ENCODE data around the gene HTR3B. TPM values are rescaled to one million over a fixed set of nuclear protein-coding genes. Genes with fewer than 3 reads are reported as not detected.
"Not testable (repeated sequence)": the region's sequence is repeated elsewhere in the genome, so short reads cannot be mapped to it uniquely, and the experiment has no call there.

HTR3B gene
- total RNA-seq, 1 donor, result not detected

- no peak for DNase-seq (ENCODE audit: low read depth)
- no peak overlapping the region for H3K4me3 ChIP-seq (ENCODE audit: low read depth, low read length)
- TF ChIP-seq CTCF (IDR thresholded peaks at IDR 0.05; ENCODE audit: insufficient read depth, low read depth, low read length), result no peak
Observed at GRCh38 chr11:113937918-113938317, 33.3 kb downstream of the HTR3B start.

GRCh38 chr11:113942256-113942655, 37.7 kb downstream of the HTR3B start:
- no peak overlapping the region for H3K4me3 ChIP-seq (ENCODE audit: low read depth, low read length)
- TF ChIP-seq CTCF (IDR thresholded peaks at IDR 0.05; ENCODE audit: insufficient read depth, low read depth, low read length), result no peak
- no peak for DNase-seq (ENCODE audit: low read depth)

- not testable (repeated sequence) for DNase-seq (ENCODE audit: low read depth); H3K4me3 ChIP-seq (ENCODE audit: low read depth, low read length)
Observed at GRCh38 chr11:113946162-113946561, 41.6 kb downstream of the HTR3B start.

- no peak for DNase-seq (ENCODE audit: low read depth)
Observed at GRCh38 chr11:113947994-113948393, 43.4 kb downstream of the HTR3B start.

GRCh38 chr11:113949891-113950290, 45.3 kb downstream of the HTR3B start:
- TF ChIP-seq CTCF (IDR thresholded peaks at IDR 0.05; ENCODE audit: insufficient read depth, low read depth, low read length), result no peak
- no peak overlapping the region for H3K4me3 ChIP-seq (ENCODE audit: low read depth, low read length)
- no peak for DNase-seq (ENCODE audit: low read depth)

More at GRCh38 chr11:113947994-113948393, 43.4 kb downstream of the HTR3B start:
- H3K4me3 ChIP-seq (ENCODE audit: low read depth, low read length), result no peak overlapping the region
- TF ChIP-seq CTCF (IDR thresholded peaks at IDR 0.05; ENCODE audit: insufficient read depth, low read depth, low read length), result no peak

GRCh38 chr11:113951537-113951936, 46.9 kb downstream of the HTR3B start:
- no peak for DNase-seq (ENCODE audit: low read depth)
- TF ChIP-seq CTCF (IDR thresholded peaks at IDR 0.05; ENCODE audit: insufficient read depth, low read depth, low read length), result no peak
- no peak overlapping the region for H3K4me3 ChIP-seq (ENCODE audit: low read depth, low read length)

GRCh38 chr11:113952070-113952469, 47.5 kb downstream of the HTR3B start:
- no peak overlapping the region for H3K4me3 ChIP-seq (ENCODE audit: low read depth, low read length)
- no peak for DNase-seq (ENCODE audit: low read depth)
- no peak for TF ChIP-seq CTCF (IDR thresholded peaks at IDR 0.05; ENCODE audit: insufficient read depth, low read depth, low read length)

Measured in fibroblast of villous mesenchyme (primary cell).